Smooth muscle cell (in vitro differentiated cells): Measurements from ENCODE around the gene PRPS1L1. TPM values are rescaled to one million over a fixed set of nuclear protein-coding genes. Genes with fewer than 3 reads are reported as not detected.
A peak's percentile ranks its signal among the peaks of the same experiment; 100 is the strongest.

Experiments
- DNase-seq: peaks from one replicate; lab custom pipeline; 2025; ENCODE audit not compliant: unreplicated experiment; lab: John Stamatoyannopoulos, UW
- H2AFZ ChIP-seq: fragments of 200-600 bp; sonication (generic); 2 replicates; pipeline ENCODE4 v1.6.0; 2016; ENCODE audit warnings: antibody characterized with exemption, low read depth, mild to moderate bottlenecking
- H3F3A ChIP-seq: fragments of 200-600 bp; sonication (generic); 2 replicates; pipeline ENCODE4 v1.6.0; 2017; ENCODE audit warnings: antibody characterized with exemption, low read depth
- H3K27ac ChIP-seq: fragments of 200-600 bp; sonication (generic); 2 replicates; pipeline ENCODE4 v1.5.1; 2016; ENCODE audit warnings: low read depth, mild to moderate bottlenecking
- H3K27me3 ChIP-seq: fragments of 200-600 bp; sonication (generic); 2 replicates; pipeline ENCODE4 v1.6.1; 2016; ENCODE audit warnings: low read depth, mild to moderate bottlenecking
- H3K36me3 ChIP-seq: fragments of 200-600 bp; sonication (generic); 2 replicates; pipeline ENCODE4 v1.5.1; 2016; ENCODE audit warnings: low read depth
- H3K4me1 ChIP-seq: fragments of 200-600 bp; sonication (generic); 2 replicates; pipeline ENCODE4 v1.5.1; 2016; ENCODE audit warnings: low read depth
- H3K4me2 ChIP-seq: fragments of 200-600 bp; sonication (generic); 2 replicates; pipeline ENCODE4 v1.6.0; 2016; ENCODE audit warnings: mild to moderate bottlenecking
- H3K4me3 ChIP-seq: fragments of 200-600 bp; sonication (generic); 2 replicates; pipeline ENCODE4 v1.5.1; 2016; ENCODE audit warnings: mild to moderate bottlenecking
- H3K79me2 ChIP-seq: fragments of 200-600 bp; sonication (generic); 2 replicates; pipeline ENCODE4 v1.6.0; 2016; ENCODE audit warnings: low read depth, mild to moderate bottlenecking
- H3K9ac ChIP-seq: fragments of 200-600 bp; sonication (generic); 2 replicates; pipeline ENCODE4 v1.6.0; 2016; ENCODE audit warnings: low read depth
- H3K9me3 ChIP-seq: fragments of 200-600 bp; sonication (generic); replicated peaks from 2 replicates; pipeline ENCODE4 v1.5.1; 2016; ENCODE audit warnings: low read depth
- H4K20me1 ChIP-seq: fragments of 200-600 bp; sonication (generic); 2 replicates; pipeline ENCODE4 v1.6.0; 2016; ENCODE audit warnings: low read depth
- WGBS: methylation state at CpG from one replicate; pipeline ENCODE4 v1.1.7; 2016; ENCODE audit warnings: low lambda C conversion rate; 5-methylcytosine and 5-hydroxymethylcytosine counted together
- polyA plus RNA-seq: library from polyadenylated mRNA; unstranded; fragments of >200 nt; fragmentation: Nextera tagmentation; extraction: Ambion mirVana; gene quantifications from 2 replicates; pipeline ENCODE4 v1.2.1, GENCODE V29; 2016
- total RNA-seq: library from RNA; depleted of rRNA; stranded (reverse); fragments of >200 nt; gene quantifications from 2 replicates; pipeline ENCODE4 v1.2.3, GENCODE V29; 2014
- TF ChIP-seq, protein P1 (sequence below): fragments of 200-600 bp; sonication (generic); IDR thresholded peaks from 2 replicates; pipeline ENCODE4 v1.5.1; 2017; ENCODE audit warnings: borderline replicate concordance, mild to moderate bottlenecking, antibody characterized with exemption; ENCODE audit not compliant: insufficient read depth, poor library complexity, severe bottlenecking

Gene PRPS1L1
- total and polyA plus RNA-seq, 2 experiments from 2014 or later: not detected

DNA sequence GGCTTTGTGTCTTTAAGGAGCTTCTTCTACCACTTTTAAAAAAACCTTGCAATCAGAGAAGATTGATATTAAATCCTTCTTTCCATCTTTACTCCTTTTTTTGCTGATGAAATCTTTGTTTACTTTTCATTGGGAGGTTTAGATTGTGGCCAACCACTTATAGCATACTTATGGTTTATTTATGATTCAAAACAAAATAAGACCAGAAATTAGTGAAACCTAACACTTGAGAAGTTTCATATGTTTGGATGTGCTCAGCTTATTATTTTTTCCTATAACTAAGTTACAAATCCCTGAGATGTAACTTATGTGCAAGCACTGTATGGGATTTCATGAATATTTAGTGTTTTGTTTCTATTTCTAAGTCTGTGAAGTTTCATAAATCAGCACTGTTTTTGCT, 13.5 kb upstream of the PRPS1L1 start:
- no peak overlapping the region for H3K27ac ChIP-seq
- H2AFZ ChIP-seq: no peak overlapping the region
- no peaks in the 10 kb centered on the region for H3K27me3 ChIP-seq
- H3K4me2 ChIP-seq: no peak overlapping the region
- H3K9ac ChIP-seq: no peak overlapping the region
- no peaks in the 10 kb centered on the region for H3F3A ChIP-seq
- H3K36me3 ChIP-seq: no peaks in the 10 kb centered on the region
- no peaks in the 10 kb centered on the region for H3K79me2 ChIP-seq
- H3K4me1 ChIP-seq: no peaks in the 10 kb centered on the region
- DNase-seq: no peak
- TF ChIP-seq, protein P1, sequence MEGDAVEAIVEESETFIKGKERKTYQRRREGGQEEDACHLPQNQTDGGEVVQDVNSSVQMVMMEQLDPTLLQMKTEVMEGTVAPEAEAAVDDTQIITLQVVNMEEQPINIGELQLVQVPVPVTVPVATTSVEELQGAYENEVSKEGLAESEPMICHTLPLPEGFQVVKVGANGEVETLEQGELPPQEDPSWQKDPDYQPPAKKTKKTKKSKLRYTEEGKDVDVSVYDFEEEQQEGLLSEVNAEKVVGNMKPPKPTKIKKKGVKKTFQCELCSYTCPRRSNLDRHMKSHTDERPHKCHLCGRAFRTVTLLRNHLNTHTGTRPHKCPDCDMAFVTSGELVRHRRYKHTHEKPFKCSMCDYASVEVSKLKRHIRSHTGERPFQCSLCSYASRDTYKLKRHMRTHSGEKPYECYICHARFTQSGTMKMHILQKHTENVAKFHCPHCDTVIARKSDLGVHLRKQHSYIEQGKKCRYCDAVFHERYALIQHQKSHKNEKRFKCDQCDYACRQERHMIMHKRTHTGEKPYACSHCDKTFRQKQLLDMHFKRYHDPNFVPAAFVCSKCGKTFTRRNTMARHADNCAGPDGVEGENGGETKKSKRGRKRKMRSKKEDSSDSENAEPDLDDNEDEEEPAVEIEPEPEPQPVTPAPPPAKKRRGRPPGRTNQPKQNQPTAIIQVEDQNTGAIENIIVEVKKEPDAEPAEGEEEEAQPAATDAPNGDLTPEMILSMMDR: no peak
- H3K4me3 ChIP-seq: no peak overlapping the region
- no peaks in the 10 kb centered on the region for H3K9me3 ChIP-seq
- no peaks in the 10 kb centered on the region for H4K20me1 ChIP-seq

DNA sequence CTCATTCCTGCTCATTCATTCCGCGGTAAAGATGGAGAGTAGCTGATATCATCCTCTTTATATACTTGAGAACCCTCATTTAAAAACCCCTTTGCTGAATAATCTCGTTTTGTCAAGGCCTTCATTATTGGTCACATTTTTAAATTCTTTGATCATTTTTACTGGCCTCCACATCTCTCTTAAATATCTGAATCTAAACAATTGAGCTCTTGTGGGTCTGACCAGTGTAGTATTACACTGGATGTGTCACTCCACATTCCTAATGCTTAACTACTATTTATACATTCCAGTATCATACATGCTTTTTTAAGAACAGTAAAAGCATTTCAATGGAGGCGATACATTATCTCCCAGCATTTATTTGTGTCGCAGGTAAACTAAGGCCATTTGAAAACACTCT, 12.6 kb upstream of the PRPS1L1 start:
- Histone ChIP-seq H3K36me3 (no peaks in the 10 kb centered on the region), H3K9me3 (no peaks in the 10 kb centered on the region), H3K9ac (no peak overlapping the region), H3K4me2 (peak overlapping the region; percentile 3), H3K27ac (no peak overlapping the region), H3K27me3 (no peaks in the 10 kb centered on the region), H4K20me1 (no peaks in the 10 kb centered on the region), H3K4me1 (no peaks in the 10 kb centered on the region), H3F3A (no peaks in the 10 kb centered on the region), H3K79me2 (no peaks in the 10 kb centered on the region), H3K4me3 (no peak overlapping the region), H2AFZ (peak overlapping the region; percentile 0)
- TF ChIP-seq, protein P1: no peak
- no peak for DNase-seq
- WGBS: 64% methylated on average over 5 of the region's 5 CpGs

DNA sequence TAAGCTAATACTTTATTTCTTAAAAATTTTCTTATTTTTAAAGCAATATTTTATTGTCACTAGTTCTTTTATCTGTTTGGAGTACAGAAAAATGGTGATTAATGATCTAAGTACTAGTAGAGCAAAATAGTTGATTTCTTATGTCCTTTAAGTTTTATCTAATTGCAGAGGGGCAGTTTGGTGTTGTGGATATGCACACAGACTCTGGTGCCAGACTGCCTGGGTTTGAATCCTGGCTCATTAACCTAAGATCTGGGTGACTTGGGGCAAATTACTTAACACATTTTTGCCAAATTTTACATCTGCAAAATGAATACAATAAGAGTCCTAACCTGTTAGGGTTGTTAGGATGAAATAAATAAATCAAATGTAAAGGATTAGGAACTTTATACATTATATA, 10.7 kb upstream of the PRPS1L1 start:
- Histone ChIP-seq H2AFZ (no peak overlapping the region), H3K4me3 (no peak overlapping the region), H3F3A (no peaks in the 10 kb centered on the region), H3K9ac (no peak overlapping the region), H3K27ac (no peak overlapping the region), H4K20me1 (no peaks in the 10 kb centered on the region), H3K79me2 (no peaks in the 10 kb centered on the region), H3K36me3 (no peaks in the 10 kb centered on the region), H3K9me3 (no peaks in the 10 kb centered on the region), H3K4me1 (no peaks in the 10 kb centered on the region), H3K27me3 (no peaks in the 10 kb centered on the region), H3K4me2 (no peak overlapping the region)
- TF ChIP-seq, protein P1: no peak
- DNase-seq: no peak

DNA sequence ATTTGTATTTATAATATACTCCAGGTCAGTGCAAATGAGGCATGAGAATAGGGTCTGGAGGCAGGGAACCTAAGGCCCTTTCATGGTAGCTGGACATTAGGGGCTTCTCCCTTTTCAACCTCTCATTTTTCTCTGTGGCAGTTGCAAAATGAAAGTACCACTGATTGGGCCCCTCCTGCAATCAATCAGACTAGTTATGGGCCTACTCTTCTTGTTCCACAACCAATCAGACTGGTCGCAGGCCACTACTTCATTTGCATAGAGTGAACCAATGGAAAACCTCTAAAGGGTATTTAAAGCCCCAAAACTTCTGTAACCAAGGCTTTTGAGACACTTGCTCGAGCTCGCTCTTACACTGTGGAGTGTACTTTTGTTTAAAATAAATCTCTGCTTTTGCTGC, 10.0 kb upstream of the PRPS1L1 start:
- H2AFZ ChIP-seq: no peak overlapping the region
- H3K9me3 ChIP-seq: no peaks in the 10 kb centered on the region
- no peak overlapping the region for H3K4me3 ChIP-seq
- H3K27ac ChIP-seq: no peak overlapping the region
- TF ChIP-seq, protein P1: no peak
- 99% methylated on average over 3 of the region's 3 CpGs for WGBS
- no peak overlapping the region for H3K4me2 ChIP-seq
- no peaks in the 10 kb centered on the region for H3K4me1 ChIP-seq
- H4K20me1 ChIP-seq: no peaks in the 10 kb centered on the region
- no peak overlapping the region for H3K9ac ChIP-seq
- H3K36me3 ChIP-seq: no peaks in the 10 kb centered on the region
- no peaks in the 10 kb centered on the region for H3F3A ChIP-seq
- DNase-seq: no peak
- H3K27me3 ChIP-seq: no peaks in the 10 kb centered on the region
- H3K79me2 ChIP-seq: no peaks in the 10 kb centered on the region
